Measurements from ENCODE around the gene MAP3K2.

DNA sequence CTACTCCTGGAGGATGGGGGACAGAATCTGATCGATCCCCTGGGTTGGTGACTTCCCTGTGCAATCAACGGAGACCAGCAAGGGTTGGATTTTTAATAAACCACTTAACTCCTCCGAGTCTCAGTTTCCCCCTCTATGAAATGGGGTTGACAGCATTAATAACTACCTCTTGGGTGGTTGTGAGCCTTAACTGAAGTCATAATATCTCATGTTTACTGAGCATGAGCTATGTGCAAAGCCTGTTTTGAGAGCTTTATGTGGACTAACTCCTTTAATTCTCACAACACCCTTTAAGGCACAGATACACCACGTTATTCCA is 31.3 kb upstream of the MAP3K2 start:
- TF ChIP-seq, protein P1, sequence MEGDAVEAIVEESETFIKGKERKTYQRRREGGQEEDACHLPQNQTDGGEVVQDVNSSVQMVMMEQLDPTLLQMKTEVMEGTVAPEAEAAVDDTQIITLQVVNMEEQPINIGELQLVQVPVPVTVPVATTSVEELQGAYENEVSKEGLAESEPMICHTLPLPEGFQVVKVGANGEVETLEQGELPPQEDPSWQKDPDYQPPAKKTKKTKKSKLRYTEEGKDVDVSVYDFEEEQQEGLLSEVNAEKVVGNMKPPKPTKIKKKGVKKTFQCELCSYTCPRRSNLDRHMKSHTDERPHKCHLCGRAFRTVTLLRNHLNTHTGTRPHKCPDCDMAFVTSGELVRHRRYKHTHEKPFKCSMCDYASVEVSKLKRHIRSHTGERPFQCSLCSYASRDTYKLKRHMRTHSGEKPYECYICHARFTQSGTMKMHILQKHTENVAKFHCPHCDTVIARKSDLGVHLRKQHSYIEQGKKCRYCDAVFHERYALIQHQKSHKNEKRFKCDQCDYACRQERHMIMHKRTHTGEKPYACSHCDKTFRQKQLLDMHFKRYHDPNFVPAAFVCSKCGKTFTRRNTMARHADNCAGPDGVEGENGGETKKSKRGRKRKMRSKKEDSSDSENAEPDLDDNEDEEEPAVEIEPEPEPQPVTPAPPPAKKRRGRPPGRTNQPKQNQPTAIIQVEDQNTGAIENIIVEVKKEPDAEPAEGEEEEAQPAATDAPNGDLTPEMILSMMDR (IDR thresholded peaks at IDR 0.05; ENCODE audit: poor library complexity, severe bottlenecking), result no peak
- TF ChIP-seq EZH2 (IDR thresholded peaks at IDR 0.05; ENCODE audit: borderline replicate concordance, insufficient read depth, low read length, poor library complexity, severe bottlenecking) (no peak), EP300 (conservative IDR thresholded peaks at IDR 0.05; ENCODE audit: poor library complexity, severe bottlenecking) (no peak), POLR2AphosphoS5 (IDR thresholded peaks at IDR 0.05) (no peak), TAF1 (IDR thresholded peaks at IDR 0.05; ENCODE audit: low read depth) (no peak)
